NCI-H2196 (cell line): ENCODE data around the gene ZNF627.
A peak's percentile ranks its signal among the peaks of the same experiment; 100 is the strongest.
"Not testable (repeated sequence)": the region's sequence is repeated elsewhere in the genome, so short reads cannot be mapped to it uniquely, and the experiment has no call there.

Source experiments
- DNase-seq: peaks from one replicate; lab custom pipeline; 2025; ENCODE audit not compliant: unreplicated experiment; lab: John Stamatoyannopoulos, UW

Gene ZNF627

GRCh38 chr19:11620553-11620952, 23.3 kb downstream of the ZNF627 start:
- no peak for DNase-seq

- DNase-seq = not testable (repeated sequence)
These were observed 25.1 kb downstream of the ZNF627 start for GRCh38 chr19:11622401-11622800.

GRCh38 chr19:11624069-11624463, 26.8 kb downstream of the ZNF627 start:
- DNase-seq = no peak

- no peak for DNase-seq
These were observed 29.0 kb downstream of the ZNF627 start for GRCh38 chr19:11626252-11626651.

GRCh38 chr19:11633223-11633622, 35.9 kb downstream of the ZNF627 start:
- no peak for DNase-seq

GRCh38 chr19:11634018-11634662, 36.9 kb downstream of the ZNF627 start:
- not testable (repeated sequence) for DNase-seq

GRCh38 chr19:11639245-11639601, 41.9 kb downstream of the ZNF627 start:
- DNase-seq = no peak

- DNase-seq = peak; percentile 98
These were observed 42.6 kb downstream of the ZNF627 start for GRCh38 chr19:11639602-11640471.

- DNase-seq = no peak
These were observed 44.0 kb downstream of the ZNF627 start for GRCh38 chr19:11641244-11641643.

- DNase-seq = no peak
These were observed 45.6 kb downstream of the ZNF627 start for GRCh38 chr19:11642902-11643301.

GRCh38 chr19:11649941-11650340, 52.7 kb downstream of the ZNF627 start:
- DNase-seq = no peak

GRCh38 chr19:11651062-11651461, 53.8 kb downstream of the ZNF627 start:
- DNase-seq = no peak

GRCh38 chr19:11652056-11652455, 54.8 kb downstream of the ZNF627 start:
- no peak for DNase-seq

GRCh38 chr19:11652492-11652891, 55.2 kb downstream of the ZNF627 start:
- DNase-seq = no peak

GRCh38 chr19:11656535-11656934, 59.3 kb downstream of the ZNF627 start:
- DNase-seq = no peak

- peak; percentile 33 for DNase-seq
These were observed 60.0 kb downstream of the ZNF627 start for GRCh38 chr19:11657307-11657706.

GRCh38 chr19:11658970-11659369, 61.7 kb downstream of the ZNF627 start:
- no peak for DNase-seq

GRCh38 chr19:11659612-11660011, 62.3 kb downstream of the ZNF627 start:
- no peak for DNase-seq

- no peak for DNase-seq
These were observed 65.0 kb downstream of the ZNF627 start for GRCh38 chr19:11662278-11662677.

GRCh38 chr19:11663181-11663591, 65.9 kb downstream of the ZNF627 start:
- DNase-seq = no peak
